HG02852 (cell line): ENCODE data around the gene ARRB1.

Experiments used
- ATAC-seq: cut with Tn5 transposase; IDR thresholded peaks from one replicate; pipeline ENCODE4 v1.9.1; 2021; ENCODE audit warnings: mild to moderate bottlenecking, moderate library complexity; ENCODE audit not compliant: unreplicated experiment

The ARRB1 gene

DNA sequence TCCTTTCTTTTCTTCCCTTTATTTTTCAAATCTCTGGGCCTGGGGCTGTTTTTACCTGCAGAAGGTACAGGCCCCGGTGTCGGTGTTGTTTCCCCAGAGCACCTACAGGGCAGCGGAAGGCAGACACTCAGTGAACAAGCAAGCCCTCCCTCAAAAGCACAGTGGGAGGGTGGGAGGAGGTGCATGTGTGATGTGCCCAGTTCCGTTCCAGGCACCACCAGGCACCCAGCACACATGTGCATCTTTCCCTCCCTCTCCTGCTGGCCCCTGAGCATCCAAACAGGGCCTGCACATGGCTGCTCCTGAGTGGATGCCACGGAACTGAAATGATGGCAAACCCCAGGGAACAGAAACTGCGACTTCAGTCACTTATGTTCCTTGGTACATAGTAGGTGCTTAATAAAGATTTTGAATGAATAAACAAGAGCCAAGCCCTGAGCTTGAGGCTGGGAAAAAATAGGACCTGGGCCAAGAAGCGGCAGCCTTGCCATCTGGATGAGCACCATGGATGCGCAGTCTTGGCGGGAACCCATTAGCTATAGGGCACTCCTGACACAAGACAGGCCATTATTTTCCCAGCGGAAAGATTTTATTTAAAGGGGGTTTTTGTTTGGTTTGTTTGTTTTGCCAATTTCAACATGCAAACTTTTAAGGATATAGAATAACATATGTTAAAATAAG, 47.8 kb downstream of the ARRB1 start:
- no peak for ATAC-seq

DNA sequence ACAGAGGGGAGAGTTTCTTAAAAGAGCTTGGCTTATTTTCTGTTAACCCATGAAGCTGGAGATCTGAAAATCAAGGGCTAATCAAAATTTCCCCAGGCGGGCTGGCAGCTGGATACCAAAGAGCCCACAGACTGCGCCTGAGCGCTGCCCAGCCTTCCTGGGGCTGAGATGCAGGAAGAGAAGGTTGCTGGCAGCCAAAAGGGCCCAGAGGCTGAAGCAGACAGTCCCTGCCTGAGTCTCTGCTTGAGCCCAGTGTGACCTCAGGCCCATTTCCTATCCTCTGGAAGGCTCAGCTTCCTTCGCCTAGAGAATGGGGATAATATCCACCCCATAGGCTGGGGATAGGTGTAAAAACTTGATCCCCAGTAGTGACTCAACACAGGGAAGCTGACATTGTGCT, 49.1 kb downstream of the ARRB1 start:
- ATAC-seq: no peak

DNA sequence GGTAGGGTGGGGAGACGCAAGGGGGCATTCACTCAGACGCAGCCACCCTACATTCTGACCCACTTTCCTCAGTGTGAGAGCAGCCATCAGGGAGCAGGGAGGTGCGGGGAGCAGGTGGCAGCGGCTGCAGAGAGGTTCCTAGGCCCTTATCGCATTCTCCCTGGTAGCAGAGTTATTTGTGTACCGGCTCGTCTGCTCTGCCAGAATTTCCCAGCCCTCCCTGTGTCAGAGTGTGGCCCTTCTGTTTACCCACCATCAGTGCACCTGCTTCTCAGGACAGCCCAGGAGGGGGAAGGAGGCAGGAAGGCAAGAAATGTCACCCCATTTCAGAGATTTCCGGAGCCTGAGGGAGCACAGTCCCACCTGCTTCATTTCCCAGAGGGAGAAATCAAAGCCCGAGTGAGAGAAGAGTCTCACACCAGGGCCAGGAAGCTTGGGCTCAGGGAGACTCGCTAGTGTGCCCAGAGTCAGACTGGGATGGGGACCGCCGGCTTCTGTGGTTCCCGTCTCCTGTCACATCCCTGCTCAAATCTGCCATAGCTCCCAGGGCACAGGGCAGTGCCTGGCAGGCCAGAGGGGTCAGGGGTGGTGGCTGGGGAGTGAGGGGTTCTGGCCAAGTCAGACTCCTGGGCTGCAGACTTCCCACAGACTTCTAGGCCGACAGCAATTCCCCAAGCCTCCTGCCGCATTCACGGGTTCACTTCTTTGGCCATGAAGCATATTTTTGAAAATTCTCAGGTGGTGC, 49.7 kb downstream of the ARRB1 start:
- no peak for ATAC-seq

DNA sequence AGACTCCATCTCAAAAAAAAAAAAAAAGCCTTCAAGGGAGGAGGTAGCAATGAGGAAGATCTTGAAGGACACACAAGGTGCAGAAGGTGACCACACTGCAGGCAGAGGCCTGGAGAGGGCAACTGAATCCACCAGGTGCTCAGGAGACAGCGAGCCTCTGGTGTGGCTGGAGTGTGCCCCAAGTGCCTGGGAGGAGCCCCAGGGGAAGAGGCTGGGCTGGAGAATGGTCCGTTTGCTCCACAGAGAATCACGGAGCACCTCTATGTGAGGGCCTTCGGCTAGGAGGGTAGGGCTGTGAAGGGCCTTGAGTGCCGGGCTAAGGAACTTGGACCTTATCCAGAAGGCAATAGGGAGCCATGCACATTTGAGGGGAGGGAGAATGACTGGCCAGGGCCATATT, 50.3 kb downstream of the ARRB1 start:
- no peak for ATAC-seq

DNA sequence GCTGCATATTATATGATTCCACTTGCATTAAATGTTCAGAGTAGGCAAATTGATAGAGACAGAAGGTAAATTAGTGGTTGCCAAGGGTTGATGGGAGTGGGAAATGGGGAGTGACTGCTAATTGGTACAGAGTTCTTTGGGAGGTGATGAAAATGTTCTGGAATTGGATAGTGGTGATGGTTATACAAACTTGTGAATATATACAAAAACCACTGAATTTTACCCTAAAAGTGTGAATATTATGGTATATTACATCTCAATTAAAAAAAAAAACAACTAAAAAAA, 52.5 kb downstream of the ARRB1 start:
- ATAC-seq: no peak

DNA sequence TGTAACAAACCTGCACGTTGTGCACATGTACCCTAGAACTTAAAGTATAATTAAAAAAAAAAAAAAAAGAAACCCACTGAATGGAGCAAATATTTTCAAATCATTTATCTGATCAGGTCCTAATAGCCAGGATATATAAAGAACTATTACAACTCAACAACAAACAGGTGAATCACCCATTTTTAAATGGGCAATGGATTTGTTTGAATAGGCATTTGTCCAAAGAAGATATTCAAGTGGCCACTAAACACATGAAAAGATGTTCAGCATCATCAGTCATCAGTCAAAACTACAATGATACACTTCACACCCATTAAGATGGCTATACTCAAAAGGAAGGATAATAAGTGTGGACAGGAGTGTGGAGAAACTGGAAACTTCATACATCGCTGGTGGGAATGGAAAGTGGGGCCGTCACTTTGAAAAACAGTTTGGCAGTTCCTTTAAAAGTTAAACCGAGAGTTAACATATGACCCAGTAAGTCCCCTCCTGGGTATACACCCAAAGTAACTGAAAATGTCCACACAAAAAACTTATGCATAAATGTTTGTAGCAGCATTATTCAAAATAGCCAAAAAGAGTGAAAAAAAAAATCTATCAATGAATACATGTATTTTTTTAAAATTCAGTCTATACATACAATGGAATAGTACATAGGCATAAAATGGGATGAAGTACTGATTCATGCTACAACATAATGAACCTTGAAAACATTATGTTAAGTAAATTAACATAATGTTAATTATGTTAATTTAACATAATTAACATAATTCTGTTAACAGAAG, 53.1 kb downstream of the ARRB1 start:
- ATAC-seq: no peak

DNA sequence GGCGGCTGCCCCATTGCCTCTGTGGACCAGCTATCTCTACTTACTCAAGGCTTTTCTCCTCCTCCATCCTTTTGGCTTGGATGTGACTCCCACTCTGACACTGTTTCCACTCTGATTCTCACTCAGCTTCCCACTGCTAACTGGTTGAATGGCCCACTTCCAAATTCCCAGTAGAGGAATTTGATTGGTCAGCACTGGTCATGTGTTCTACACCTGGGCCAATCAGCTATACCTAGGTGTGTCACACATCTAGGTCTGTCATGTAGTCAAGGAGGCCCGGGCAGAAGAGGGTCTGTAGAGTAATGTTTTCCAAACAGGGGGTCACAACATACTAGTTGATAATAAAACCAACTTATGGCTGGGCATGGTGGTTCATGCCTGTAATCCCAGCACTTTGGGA, 57.6 kb downstream of the ARRB1 start:
- no peak for ATAC-seq

DNA sequence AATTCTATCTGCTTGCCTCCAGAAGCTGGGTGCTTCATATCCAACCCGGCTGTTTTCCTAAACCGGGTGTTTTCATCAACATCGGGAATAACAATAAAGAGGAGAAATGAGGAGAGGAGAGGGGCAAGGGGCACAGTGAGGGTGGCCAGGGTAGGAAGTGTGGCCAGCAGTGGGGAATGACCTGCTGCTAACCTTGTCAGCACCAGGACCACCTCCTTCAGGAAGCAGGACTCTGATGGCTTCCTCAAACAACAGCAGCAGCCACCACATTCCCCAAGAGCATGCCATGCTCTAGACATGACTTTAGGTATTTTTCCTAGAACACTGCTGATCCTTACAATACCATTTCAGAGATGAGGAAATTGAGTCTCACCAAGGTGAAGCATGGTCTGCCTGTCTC, 58.5 kb downstream of the ARRB1 start:
- no peak for ATAC-seq

DNA sequence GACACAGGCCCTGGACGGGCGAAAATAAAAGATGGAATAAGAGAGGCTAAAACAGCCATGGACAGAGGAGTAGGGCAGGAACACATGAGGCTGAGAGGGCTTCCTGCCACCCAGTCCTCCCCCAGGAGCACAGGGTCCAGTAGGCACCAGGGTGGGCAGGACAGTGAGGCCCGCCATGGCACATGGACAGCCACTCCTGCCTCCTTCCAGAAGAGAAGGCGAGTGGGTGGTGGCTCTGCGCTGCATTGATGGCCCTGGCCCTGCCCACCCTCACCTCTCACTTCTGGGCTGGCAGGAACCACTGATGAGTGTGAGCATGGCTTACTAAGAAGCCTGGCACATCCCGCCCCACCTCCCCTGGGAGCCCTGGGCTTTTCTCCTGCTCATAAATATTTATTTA, 59.7 kb downstream of the ARRB1 start:
- no peak for ATAC-seq

DNA sequence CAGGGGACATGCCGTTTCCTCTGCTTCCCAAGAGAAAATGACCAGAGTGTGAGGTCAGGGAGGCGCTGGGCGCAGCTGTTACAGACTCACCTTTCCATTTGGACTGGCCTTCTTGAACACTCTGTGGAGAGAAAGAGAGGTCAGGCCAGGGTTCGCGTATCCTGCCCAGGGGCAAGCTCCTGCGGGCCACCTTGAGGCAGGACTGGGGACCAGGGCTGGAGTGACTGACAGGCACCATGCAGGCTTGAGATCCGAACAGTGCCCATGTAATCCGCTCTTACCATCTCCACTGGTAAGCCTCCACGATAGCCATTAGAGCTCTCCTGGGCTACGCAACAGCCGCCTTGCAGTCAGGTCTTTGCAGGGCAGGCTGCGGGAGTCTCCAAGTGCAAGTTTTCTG, 61.5 kb downstream of the ARRB1 start:
- ATAC-seq: no peak

DNA sequence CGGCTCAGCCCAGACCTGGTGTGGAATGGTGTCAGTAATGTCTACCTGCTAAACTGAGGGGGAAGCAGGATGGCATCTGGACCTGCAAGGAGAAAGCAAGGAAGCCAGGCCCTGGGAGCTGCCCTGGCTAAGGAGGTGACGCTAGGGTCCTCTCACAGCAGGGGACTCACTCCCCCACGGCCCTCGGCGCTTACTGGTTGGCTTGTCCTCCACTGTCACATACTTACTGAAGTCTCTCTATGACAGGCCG, 62.0 kb downstream of the ARRB1 start:
- ATAC-seq: no peak

DNA sequence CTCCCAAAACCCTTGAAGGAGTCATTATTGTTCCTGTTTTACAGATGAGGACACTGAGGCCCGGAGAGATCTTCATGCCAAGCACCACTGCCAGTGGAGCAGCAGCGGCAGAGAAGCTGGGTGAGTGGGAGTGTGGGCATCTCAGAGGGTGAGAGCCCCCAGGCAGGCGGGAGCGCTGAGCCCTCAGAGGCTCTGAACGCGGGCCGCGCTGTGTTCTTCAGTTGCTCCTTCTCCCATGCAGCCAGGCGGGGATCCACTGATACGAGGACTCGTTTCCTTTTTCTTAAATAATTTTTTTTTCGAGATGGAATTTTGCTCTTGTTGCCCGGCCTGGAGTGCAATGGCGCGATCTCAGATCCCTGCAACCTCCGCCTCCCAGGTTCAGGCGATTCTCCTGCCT, 63.9 kb downstream of the ARRB1 start:
- ATAC-seq: no peak

DNA sequence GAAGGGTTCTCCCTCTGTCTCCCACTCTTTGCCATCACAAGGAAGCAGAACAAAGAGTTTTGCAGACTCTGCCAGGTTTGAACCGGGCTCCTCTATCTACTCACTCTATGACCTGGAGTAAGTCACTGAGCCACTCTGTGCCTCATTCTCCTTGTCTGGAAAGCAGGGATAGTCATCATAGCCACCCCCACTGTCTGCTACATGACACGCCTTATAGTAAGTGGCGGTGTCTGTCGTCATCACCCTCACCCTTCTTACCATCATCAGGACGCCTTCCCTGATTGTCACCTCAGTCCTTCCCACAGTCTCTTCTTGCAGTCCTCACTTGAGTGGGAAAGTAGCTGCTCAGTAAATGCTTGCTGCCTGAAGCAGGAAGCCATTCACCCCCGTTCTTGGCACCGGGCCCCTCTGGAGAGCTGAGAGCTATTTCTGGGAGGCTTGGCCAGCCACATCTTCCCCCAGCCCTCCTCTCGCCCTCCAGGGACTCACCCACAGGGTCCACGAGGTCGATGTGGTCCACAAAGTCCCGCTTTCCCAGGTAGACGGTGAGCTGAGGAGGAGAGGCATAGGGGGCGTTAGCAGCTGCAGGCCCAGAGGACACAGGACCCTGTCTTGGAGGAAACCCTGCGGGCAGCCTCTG, 64.5 kb downstream of the ARRB1 start:
- ATAC-seq: no peak

DNA sequence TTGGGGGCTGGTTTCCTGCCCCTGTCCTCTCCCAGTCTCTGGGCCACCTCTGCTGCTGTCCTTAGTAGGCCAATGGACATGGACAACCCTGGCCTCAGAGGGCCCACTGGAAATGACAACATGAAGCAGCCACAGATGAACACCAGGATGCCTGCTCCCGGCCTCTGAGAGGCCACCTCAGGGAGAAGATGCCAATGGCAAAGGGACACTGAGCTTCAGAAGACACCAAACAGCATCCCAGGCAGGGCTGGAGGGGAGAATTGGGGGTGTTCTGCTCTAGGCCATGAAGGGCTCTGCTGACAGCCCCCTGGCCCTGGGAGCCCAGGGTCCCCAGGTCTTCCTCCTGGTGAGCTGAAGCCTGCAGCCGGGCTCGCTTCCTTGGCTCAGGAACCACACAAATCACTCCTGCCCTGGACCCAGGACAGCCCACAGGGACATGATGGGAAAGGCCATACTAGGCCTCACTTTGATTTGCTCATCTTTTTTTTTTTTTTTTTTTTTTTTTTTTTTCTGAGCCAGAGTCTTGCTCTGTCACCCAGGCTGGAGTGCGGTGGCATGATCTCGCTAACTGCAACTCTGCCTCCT, 65.6 kb downstream of the ARRB1 start:
- no peak for ATAC-seq

DNA sequence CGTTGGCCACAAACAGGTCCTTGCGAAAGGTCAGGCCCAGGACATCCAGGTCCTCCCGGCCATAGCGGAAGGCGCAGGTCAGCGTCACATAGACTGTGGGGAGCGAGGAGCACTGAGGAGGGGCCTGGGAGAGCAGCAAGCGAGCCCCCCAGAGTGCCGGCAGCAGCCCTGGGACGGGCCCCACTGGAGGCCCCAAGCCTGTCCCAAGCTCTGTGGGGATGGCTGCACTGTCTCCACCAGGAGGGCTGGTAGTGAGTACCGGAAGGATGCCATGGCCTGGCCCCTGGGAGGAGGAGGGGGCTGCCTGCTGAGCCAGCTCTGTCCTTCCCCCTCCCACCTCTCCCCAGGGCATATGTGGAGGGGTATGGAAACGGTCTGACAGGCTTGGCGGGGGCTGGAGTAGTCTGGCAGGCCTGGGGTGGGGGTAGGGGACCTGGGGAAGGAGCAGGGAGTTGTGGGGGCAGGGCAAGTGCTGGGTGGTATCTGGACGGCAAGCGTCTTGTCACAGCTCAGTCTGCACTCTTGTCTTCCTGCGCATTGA, 68.0 kb downstream of the ARRB1 start:
- ATAC-seq: no peak

DNA sequence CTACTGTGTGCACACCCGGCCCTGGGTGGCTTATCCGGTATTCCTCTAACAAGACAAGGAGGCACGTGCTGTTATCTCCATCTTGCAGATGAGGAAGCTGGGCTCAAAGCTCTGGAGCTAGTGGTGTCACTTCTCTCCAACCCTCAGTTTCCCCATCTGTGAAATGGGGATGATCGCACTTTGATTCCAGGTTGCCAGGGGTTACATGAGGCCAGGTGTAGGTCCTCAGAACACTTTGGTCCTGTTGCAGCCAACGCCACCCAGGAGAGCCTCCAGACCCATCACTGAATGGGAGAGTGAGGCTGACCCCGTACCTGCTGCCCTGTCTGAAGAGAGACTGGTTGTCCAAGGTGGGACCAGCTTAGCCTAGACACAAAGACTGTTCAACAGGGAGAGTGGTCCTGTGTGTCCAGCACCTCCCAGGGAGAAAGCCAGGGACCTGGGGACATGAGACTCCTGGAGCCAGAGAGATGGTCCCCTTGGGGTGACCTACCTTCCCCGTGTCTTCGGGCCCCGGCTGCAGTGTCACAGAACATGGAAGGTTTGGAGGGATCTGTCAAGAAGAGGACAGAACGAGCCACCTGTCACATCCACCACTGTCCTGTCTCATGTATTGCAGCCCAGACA, 69.9 kb downstream of the ARRB1 start:
- ATAC-seq: no peak

DNA sequence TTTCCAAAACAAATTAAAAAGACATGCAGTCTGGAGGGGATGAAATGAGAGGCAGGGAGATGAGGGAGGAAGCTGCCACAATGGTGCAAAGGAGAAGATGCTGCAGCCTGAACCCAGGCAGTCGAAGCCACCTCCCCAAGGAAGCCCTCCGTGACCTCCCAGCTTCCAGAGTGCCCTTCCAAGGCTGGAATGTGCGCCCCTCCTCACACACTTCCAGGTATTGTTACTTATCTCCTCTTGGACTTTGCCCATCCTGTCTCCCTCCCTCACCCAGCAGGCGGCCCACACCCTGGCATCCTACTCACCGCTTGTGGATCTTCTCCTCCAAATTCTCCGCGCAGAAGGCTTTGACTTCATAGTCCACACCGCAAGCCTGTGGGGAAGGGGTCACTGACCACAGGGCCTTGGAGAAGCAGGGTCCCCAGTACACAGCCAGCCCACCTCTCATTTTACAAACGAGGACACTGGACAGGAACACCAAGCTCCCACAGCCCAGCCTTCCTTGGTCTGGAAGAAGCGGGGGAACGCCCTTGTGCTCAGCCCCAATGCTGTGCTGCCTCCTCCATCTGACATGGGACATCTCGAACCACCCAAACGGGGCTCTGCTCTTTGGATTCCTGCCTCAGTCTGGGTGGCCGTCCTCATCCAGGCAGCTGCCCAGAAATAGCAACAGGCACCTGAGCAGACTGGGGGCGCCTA, 70.5 kb downstream of the ARRB1 start:
- ATAC-seq: no peak

DNA sequence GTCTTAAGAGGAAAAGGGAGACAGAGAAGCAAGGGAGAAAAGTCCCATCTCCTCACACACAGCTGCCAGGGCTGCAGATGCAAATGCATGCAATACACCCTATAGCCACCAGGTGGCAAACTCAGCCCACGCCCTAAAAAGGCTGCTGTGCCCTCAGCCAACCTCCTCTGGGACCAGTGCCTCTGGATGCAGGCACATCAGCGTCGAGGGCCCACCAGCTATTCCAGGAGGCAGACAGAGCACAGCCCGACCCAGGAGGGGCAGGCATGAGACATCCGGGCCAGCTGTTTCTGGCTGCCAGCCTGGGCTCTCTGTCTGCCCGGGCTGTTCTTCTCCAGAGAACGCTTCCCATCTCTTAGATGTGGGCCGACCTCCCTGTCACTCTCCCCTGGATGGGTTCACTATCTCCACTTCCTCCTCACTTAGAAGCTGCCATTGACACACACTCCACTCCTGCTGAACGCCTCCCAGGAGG, 71.2 kb downstream of the ARRB1 start:
- no peak for ATAC-seq

DNA sequence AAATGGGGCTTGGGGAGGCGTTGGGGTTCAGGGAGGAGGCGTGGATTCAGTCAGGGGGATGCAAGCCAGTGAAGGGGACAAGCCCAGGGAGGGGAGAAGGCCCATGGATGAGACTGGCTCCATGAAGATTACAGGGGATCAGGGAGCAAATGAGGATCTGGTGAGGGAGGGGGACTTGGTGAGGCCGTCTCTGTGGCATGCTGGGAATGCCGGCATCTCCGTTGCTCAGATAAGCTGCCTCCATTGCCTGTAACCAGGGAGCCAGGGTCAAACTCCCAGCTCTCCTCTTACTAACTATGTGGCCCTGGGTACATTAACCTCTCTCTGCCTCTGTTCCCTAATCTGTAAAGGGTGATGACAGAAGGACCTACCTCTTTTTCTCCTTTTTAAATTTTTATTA, 72.2 kb downstream of the ARRB1 start:
- ATAC-seq: no peak
